8988T (cell line): ENCODE data around the gene SOX30.

Experiments
- DNase-seq: peaks from one replicate; pipeline ENCODE4 v3.0.0; 2011

Gene SOX30

GRCh38 chr5:157659868-157660660, 7.8 kb upstream of the SOX30 start:
- DNase-seq = no peak

GRCh38 chr5:157658893-157659292, 6.7 kb upstream of the SOX30 start:
- DNase-seq = no peak

GRCh38 chr5:157657516-157657915, 5.3 kb upstream of the SOX30 start:
- DNase-seq = no peak

- DNase-seq = no peak
These were observed 438 bp downstream of the SOX30 start for GRCh38 chr5:157651623-157652376.

GRCh38 chr5:157650991-157651611, 1.1 kb downstream of the SOX30 start:
- no peak for DNase-seq

- DNase-seq = no peak
These were observed 3.1 kb downstream of the SOX30 start for GRCh38 chr5:157649101-157649500.

- DNase-seq = no peak
These were observed 3.8 kb downstream of the SOX30 start for GRCh38 chr5:157648275-157648990.

- no peak for DNase-seq
These were observed 11.7 kb downstream of the SOX30 start for GRCh38 chr5:157640406-157641066.

GRCh38 chr5:157630341-157630740, 21.9 kb downstream of the SOX30 start:
- DNase-seq = no peak

- no peak for DNase-seq
These were observed 25.4 kb downstream of the SOX30 start for GRCh38 chr5:157626831-157627230.

GRCh38 chr5:157624144-157624543, 28.1 kb downstream of the SOX30 start:
- DNase-seq = no peak

- DNase-seq = no peak
These were observed 31.5 kb downstream of the SOX30 start for GRCh38 chr5:157620776-157621175.

GRCh38 chr5:157618191-157618765, 34.0 kb downstream of the SOX30 start:
- no peak for DNase-seq

GRCh38 chr5:157616785-157617184, 35.5 kb downstream of the SOX30 start:
- DNase-seq = no peak

- no peak for DNase-seq
These were observed 38.6 kb downstream of the SOX30 start for GRCh38 chr5:157613385-157614245.

GRCh38 chr5:157612581-157612980, 39.7 kb downstream of the SOX30 start:
- no peak for DNase-seq

GRCh38 chr5:157611571-157612476, 40.4 kb downstream of the SOX30 start:
- no peak for DNase-seq

GRCh38 chr5:157610990-157611389, 41.2 kb downstream of the SOX30 start:
- DNase-seq = no peak

GRCh38 chr5:157608972-157609565, 43.2 kb downstream of the SOX30 start:
- DNase-seq = no peak
